GM10248 (cell line): ENCODE data around the gene FGFR3.

ENCODE experiments used
- CTCF ChIA-PET: fragments of 300-600 bp; sonication (Branson Sonifier 250); formaldehyde crosslinking; extraction: SDS; loops from one replicate; lab custom pipeline; 2021; ENCODE audit warnings: antibody characterized with exemption; lab: Yijun Ruan, JAX
- POLR2A ChIA-PET: fragments of 350-650 bp; sonication (Branson Sonifier 250); formaldehyde crosslinking; extraction: SDS; loops from one replicate; lab custom pipeline; 2020; ENCODE audit warnings: antibody characterized with exemption; lab: Yijun Ruan, JAX
- DNase-seq: peaks from one replicate; pipeline ENCODE4 v3.0.0; 2012; ENCODE audit errors: extremely low spot score
- CTCF ChIP-seq: IDR thresholded peaks from 2 replicates; pipeline ENCODE4 v1.5.1; 2012; ENCODE audit warnings: mild to moderate bottlenecking, low read depth; ENCODE audit errors: extremely low read depth, missing control alignments, control extremely low read depth

Gene FGFR3

GRCh38 chr4:1823545-1823932, 30.4 kb downstream of the FGFR3 start:
- TF ChIP-seq CTCF: no peak
- POLR2A ChIA-PET: no interaction called here
- DNase-seq: no peak
- CTCF ChIA-PET: no interaction called here

GRCh38 chr4:1824746-1825145, 31.7 kb downstream of the FGFR3 start:
- ChIA-PET POLR2A (no interaction called here), CTCF (no interaction called here)
- TF ChIP-seq CTCF: no peak
- no peak for DNase-seq

- ChIA-PET CTCF (interaction anchor here (1.1 kb wide), 1 partner anchor 83 kb away, joined by 3 read pairs; no protein-coding TSS in a partner anchor), POLR2A (no interaction called here)
- no peak for DNase-seq
- TF ChIP-seq CTCF: no peak
These were observed 32.2 kb downstream of the FGFR3 start for GRCh38 chr4:1825326-1825725.

GRCh38 chr4:1826531-1827350, 33.6 kb downstream of the FGFR3 start:
- POLR2A ChIA-PET: no interaction called here
- TF ChIP-seq CTCF: no peak
- no peak for DNase-seq
- CTCF ChIA-PET: interaction anchor here (1.1 to 1.7 kb wide), 2 partner anchors 17 to 82 kb away, joined by 3 to 8 read pairs; no protein-coding TSS in a partner anchor

- no peak for TF ChIP-seq CTCF
- ChIA-PET CTCF (interaction anchor here (1.1 to 7.0 kb wide), 7 partner anchors 12 to 82 kb away, joined by 3 to 42 read pairs (median 4); no protein-coding TSS in a partner anchor), POLR2A (no interaction called here)
- DNase-seq: no peak
These were observed 37.1 kb downstream of the FGFR3 start for GRCh38 chr4:1830234-1830633.

- ChIA-PET CTCF (interaction anchor here (1.2 to 7.0 kb wide), 7 partner anchors 12 to 101 kb away, joined by 3 to 42 read pairs (median 4); no protein-coding TSS in a partner anchor), POLR2A (no interaction called here)
- TF ChIP-seq CTCF: no peak
- DNase-seq: no peak
These were observed 37.6 kb downstream of the FGFR3 start for GRCh38 chr4:1830642-1831228.
